Mesenteric fat pad (tissue), 1 donor: ENCODE measurements around the gene DND1. TPM values are rescaled to one million over a fixed set of nuclear protein-coding genes. Genes with fewer than 3 reads are reported as not detected.
"Not testable (repeated sequence)": the region's sequence is repeated elsewhere in the genome, so short reads cannot be mapped to it uniquely, and the experiment has no call there.

Experiments
- DNase-seq: peaks from one replicate; pipeline ENCODE4 v3.0.0-alpha.2; 2020; ENCODE audit warnings: low spot score
- microRNA-seq: library from miRNA; unstranded; fragments of <30 nt; microRNA quantifications from one replicate; pipeline ENCODE4 v1.2.0, GENCODE V29; 2020; ENCODE audit warnings: borderline number of aligned reads
- total RNA-seq: library from RNA; stranded (reverse); fragmentation: NEBNext Ultra II Directional; extraction: Animal tissue kit (Norgen Biotek cat#: 25700); gene quantifications from one replicate; pipeline ENCODE4 v1.2.1, GENCODE V29; 2021
- donor health status: DM: yes; HTN: yes; CAD: no.

Gene DND1
- total RNA-seq, 1 donor from 2014 or later: 1.00 TPM

- no peak for DNase-seq
These were observed 42.3 kb downstream of the DND1 start for GRCh38 chr5:140631036-140631417.

GRCh38 chr5:140630292-140631035, 42.9 kb downstream of the DND1 start:
- DNase-seq: no peak

- no peak for DNase-seq
These were observed 44.7 kb downstream of the DND1 start for GRCh38 chr5:140628711-140629110.

GRCh38 chr5:140627972-140628371, 45.4 kb downstream of the DND1 start:
- DNase-seq: no peak

- DNase-seq: not testable (repeated sequence)
These were observed 48.5 kb downstream of the DND1 start for GRCh38 chr5:140624886-140625285.

- DNase-seq: not testable (repeated sequence)
These were observed 50.3 kb downstream of the DND1 start for GRCh38 chr5:140623061-140623460.

- DNase-seq: no peak
These were observed 51.1 kb downstream of the DND1 start for GRCh38 chr5:140622301-140622700.

Small RNA genes within 50 kb of the gene (microRNA-seq; reads per million reads assigned to microRNA genes)
- not detected for gene MIR3655

Other genes starting within 250 kb of the DND1 start
- 22.5 TPM for gene EIF4EBP3, start 125.9 kb downstream of the DND1 start, total RNA-seq
- 34.4 TPM for gene SRA1, start 116.1 kb downstream of the DND1 start, total RNA-seq
- gene APBB3, start 109.0 kb downstream of the DND1 start, total RNA-seq: 21.5 TPM
- gene SLC35A4, start 108.7 kb downstream of the DND1 start, total RNA-seq: 71.9 TPM
- gene CD14, start 40.4 kb downstream of the DND1 start, total RNA-seq: 224 TPM
- 9.6 TPM for gene TMCO6, start 34.1 kb downstream of the DND1 start, total RNA-seq
- 57.3 TPM for gene NDUFA2, start 25.9 kb downstream of the DND1 start, total RNA-seq
- gene IK, start 25.7 kb downstream of the DND1 start, total RNA-seq: 66.4 TPM
- 23.4 TPM for gene WDR55, start 8.7 kb downstream of the DND1 start, total RNA-seq
- gene HARS1, start 17.8 kb upstream of the DND1 start, total RNA-seq: 50.7 TPM
- gene HARS2, start 17.9 kb upstream of the DND1 start, total RNA-seq: 15.9 TPM
- gene ZMAT2, start 26.9 kb upstream of the DND1 start, total RNA-seq: 37.9 TPM
- not detected for gene PCDHA1, start 112.6 kb upstream of the DND1 start, total RNA-seq
- not detected for gene PCDHA2, start 121.3 kb upstream of the DND1 start, total RNA-seq
- 0.29 TPM for gene PCDHA3, start 127.5 kb upstream of the DND1 start, total RNA-seq
- 0.32 TPM for gene PCDHA4, start 133.5 kb upstream of the DND1 start, total RNA-seq
- 0.10 TPM for gene PCDHA5, start 148.0 kb upstream of the DND1 start, total RNA-seq
- gene PCDHA6, start 154.4 kb upstream of the DND1 start, total RNA-seq: 0.32 TPM
- 0.22 TPM for gene PCDHA7, start 160.7 kb upstream of the DND1 start, total RNA-seq
- 0.19 TPM for gene PCDHA8, start 167.6 kb upstream of the DND1 start, total RNA-seq
- gene PCDHA9, start 174.8 kb upstream of the DND1 start, total RNA-seq: 0.22 TPM
- gene PCDHA10, start 182.3 kb upstream of the DND1 start, total RNA-seq: 1.8 TPM
- 0.26 TPM for gene PCDHA11, start 195.4 kb upstream of the DND1 start, total RNA-seq
- gene PCDHA12, start 201.7 kb upstream of the DND1 start, total RNA-seq: 0.29 TPM
- 0.58 TPM for gene PCDHA13, start 208.5 kb upstream of the DND1 start, total RNA-seq